H1 (cell line): ENCODE results near the gene SCN10A. TPM values are rescaled to one million over a fixed set of nuclear protein-coding genes. Genes with fewer than 3 reads are reported as not detected.

Experiments used
- CTCF ChIA-PET: fragments of 300-600 bp; sonication (Branson Sonifier 250); formaldehyde crosslinking; loops from one replicate; lab custom pipeline; 2021; ENCODE audit not compliant: partially characterized antibody; lab: Charles Lee
- POLR2A ChIA-PET: fragments of 300-600 bp; sonication (Branson Sonifier 250); formaldehyde crosslinking; loops from one replicate; lab custom pipeline; 2021; ENCODE audit warnings: inconsistent platforms; ENCODE audit not compliant: partially characterized antibody; lab: Charles Lee
- DNase-seq, 2 experiments: peaks; one replicate each; pipeline versions ENCODE4 v3.0.0 to v3.0.0-alpha.2; 2010 to 2022; ENCODE audit warnings: low spot score in 2 of 2, low read depth in 1 of 2, mixed read lengths in 1 of 2
- FAIRE-seq: peaks from 2 replicates; lab custom pipeline; 2011; peaks lifted over from hg19 to GRCh38; lab: Jason Lieb, UNC
- H2AFZ ChIP-seq: 2 replicates; pipeline ENCODE4 v1.8.1; 2012; ENCODE audit warnings: low read length, inconsistent platforms
- H2AK5ac ChIP-seq: 2 replicates; pipeline ENCODE4 v1.6.1; 2013; ENCODE audit warnings: low read depth, low read length
- H2BK120ac ChIP-seq: replicated peaks from 2 replicates; pipeline ENCODE3; 2013; ENCODE audit warnings: low read depth, low read length, inconsistent platforms
- H2BK12ac ChIP-seq: 2 replicates; pipeline ENCODE4 v1.6.1; 2013; ENCODE audit warnings: low read depth, low read length
- H2BK15ac ChIP-seq: 2 replicates; pipeline ENCODE4 v1.6.1; 2013; ENCODE audit warnings: low read length
- H2BK20ac ChIP-seq: 2 replicates; pipeline ENCODE4 v1.6.1; 2013; ENCODE audit warnings: low read length
- H2BK5ac ChIP-seq: 2 replicates; pipeline ENCODE4 v1.6.1; 2013; ENCODE audit warnings: low read depth, low read length
- H3K14ac ChIP-seq: 2 replicates; pipeline ENCODE4 v1.6.1; 2013; ENCODE audit warnings: inconsistent platforms; ENCODE audit not compliant: insufficient read length
- H3K18ac ChIP-seq: 2 replicates; pipeline ENCODE4 v1.6.1; 2013; ENCODE audit warnings: low read length; ENCODE audit errors: extremely low read depth
- H3K23ac ChIP-seq: 2 replicates; pipeline ENCODE4 v1.6.1; 2013; ENCODE audit warnings: inconsistent platforms; ENCODE audit not compliant: insufficient read length
- H3K23me2 ChIP-seq: 2 replicates; pipeline ENCODE4 v1.6.1; 2013; ENCODE audit warnings: low read depth, low read length
- H3K27ac ChIP-seq: 2 replicates; pipeline ENCODE4 v1.6.1; 2011; ENCODE audit warnings: low read depth, low read length, inconsistent platforms
- H3K27me3 ChIP-seq, 4 experiments: replicated peaks in 1 of 4; 1 replicate in 1 of 4; 2 replicates in 3 of 4; pipeline versions ENCODE4 v1.6.1 to v1.8.1; 2011 to 2013; ENCODE audit warnings: low read length in 3 of 4, mild to moderate bottlenecking in 3 of 4, inconsistent platforms in 2 of 4, mixed read lengths in 2 of 4, moderate library complexity in 1 of 4; ENCODE audit not compliant: control insufficient read depth in 3 of 4, insufficient read depth in 3 of 4; ENCODE audit errors: extremely low read depth in 1 of 4
- H3K36me3 ChIP-seq, 4 experiments: 2 replicates each; pipeline versions ENCODE4 v1.6.1 to v1.8.1; 2011 to 2013; ENCODE audit warnings: mild to moderate bottlenecking in 4 of 4, low read length in 3 of 4, moderate library complexity in 2 of 4, control low read depth in 1 of 4, inconsistent platforms in 1 of 4; ENCODE audit not compliant: insufficient read depth in 4 of 4, control insufficient read depth in 2 of 4
- H3K4ac ChIP-seq: replicated peaks from 2 replicates; pipeline ENCODE3; 2013; ENCODE audit warnings: low read length, low read depth, mixed read lengths, inconsistent platforms; ENCODE audit not compliant: insufficient read length
- H3K4me1 ChIP-seq, 4 experiments: replicated peaks in 1 of 4; 1 replicate in 1 of 4; 2 replicates in 3 of 4; pipeline versions ENCODE4 v1.6.1 to v1.8.1; 2011 to 2013; ENCODE audit warnings: low read length in 3 of 4, inconsistent platforms in 2 of 4, mixed read lengths in 1 of 4; ENCODE audit not compliant: insufficient read depth in 4 of 4, control insufficient read depth in 3 of 4
- H3K4me2 ChIP-seq, 2 experiments: 2 replicates each; pipeline versions ENCODE4 v1.6.1 to v1.8.1; 2011 to 2013; ENCODE audit warnings: low read depth in 2 of 2, low read length in 2 of 2, control low read depth in 1 of 2, inconsistent platforms in 1 of 2, mild to moderate bottlenecking in 1 of 2; ENCODE audit not compliant: insufficient read depth in 1 of 2
- H3K4me3 ChIP-seq, 4 experiments: fragments of 200-600, 300-600 bp in 1 of 4; sonication (generic), shearing (Covaris generic), sonication (Bioruptor Twin) in 1 of 4; 2 replicates each; pipeline versions ENCODE4 v1.5.1 to v1.8.1; 2011 to 2016; ENCODE audit warnings: low read length in 4 of 4, low read depth in 3 of 4, control low read depth in 2 of 4, inconsistent platforms in 2 of 4, mild to moderate bottlenecking in 2 of 4, mixed read lengths in 1 of 4, moderate library complexity in 1 of 4; ENCODE audit not compliant: insufficient read depth in 2 of 4; ENCODE audit errors: extremely low read depth in 1 of 4
- H3K56ac ChIP-seq: replicated peaks from 2 replicates; pipeline ENCODE3; 2013; ENCODE audit warnings: low read depth, mild to moderate bottlenecking, mixed read lengths, low read length, inconsistent platforms; ENCODE audit not compliant: insufficient read length
- H3K79me1 ChIP-seq: 2 replicates; pipeline ENCODE4 v1.6.1; 2013; ENCODE audit warnings: low read depth, low read length, control low read depth
- H3K79me2 ChIP-seq, 2 experiments: 2 replicates each; pipeline versions ENCODE4 v1.6.1 to v1.8.1; 2012 to 2013; ENCODE audit warnings: low read length in 2 of 2, mild to moderate bottlenecking in 2 of 2, inconsistent platforms in 1 of 2; ENCODE audit not compliant: insufficient read depth in 2 of 2, control insufficient read depth in 1 of 2
- H3K9ac ChIP-seq, 4 experiments: replicated peaks in 1 of 4; 1 replicate in 1 of 4; 2 replicates in 3 of 4; pipeline versions ENCODE4 v1.6.1 to v1.8.1; 2011 to 2013; ENCODE audit warnings: low read depth in 3 of 4, low read length in 3 of 4, control low read depth in 2 of 4, mild to moderate bottlenecking in 2 of 4, moderate library complexity in 2 of 4, inconsistent platforms in 1 of 4; ENCODE audit errors: extremely low read depth in 1 of 4
- H3K9me3 ChIP-seq, 2 experiments: 2 replicates each; pipeline versions ENCODE4 v1.6.1 to v1.8.1; 2012 to 2013; ENCODE audit warnings: mild to moderate bottlenecking in 2 of 2, moderate library complexity in 2 of 2, control low read depth in 1 of 2, inconsistent platforms in 1 of 2, low read depth in 1 of 2, low read length in 1 of 2, mixed read lengths in 1 of 2; ENCODE audit not compliant: insufficient read depth in 2 of 2
- H4K20me1 ChIP-seq, 2 experiments: replicated peaks in 1 of 2; 2 replicates each; pipeline versions ENCODE3 to v1.8.1; 2011 to 2013; ENCODE audit warnings: inconsistent platforms in 2 of 2, low read length in 2 of 2, mild to moderate bottlenecking in 1 of 2; ENCODE audit not compliant: insufficient read depth in 2 of 2, control insufficient read depth in 1 of 2
- H4K5ac ChIP-seq: 2 replicates; pipeline ENCODE4 v1.6.1; 2013; ENCODE audit warnings: low read length, low read depth, mixed read lengths, inconsistent platforms; ENCODE audit not compliant: insufficient read length
- H4K8ac ChIP-seq: 2 replicates; pipeline ENCODE4 v1.8.0; 2013; ENCODE audit warnings: mild to moderate bottlenecking, moderate library complexity, low read length, inconsistent platforms; ENCODE audit not compliant: insufficient read depth; ENCODE audit errors: extremely low read depth
- H4K91ac ChIP-seq: replicated peaks from 2 replicates; pipeline ENCODE3; 2013; ENCODE audit warnings: low read length, mixed read lengths, inconsistent platforms; ENCODE audit not compliant: insufficient read length
- EP300 ChIP-seq, 2 experiments: IDR thresholded peaks; 1 replicate in 1 of 2; 2 replicates in 1 of 2; pipeline ENCODE4 v1.6.1; 2011 to 2012; ENCODE audit warnings: low read depth in 2 of 2, low read length in 2 of 2, mild to moderate bottlenecking in 2 of 2, borderline replicate concordance in 1 of 2, inconsistent platforms in 1 of 2, moderate library complexity in 1 of 2
- GABPA ChIP-seq: IDR thresholded peaks from 2 replicates; pipeline ENCODE4 v1.6.1; 2011; ENCODE audit warnings: mild to moderate bottlenecking, low read length, moderate library complexity, borderline replicate concordance; ENCODE audit not compliant: insufficient read depth
- GTF2F1 ChIP-seq: IDR thresholded peaks from 2 replicates; pipeline ENCODE4 v1.6.1; 2012; ENCODE audit warnings: low read depth, low read length, improper control_type of control experiment, borderline replicate concordance
- RFX5 ChIP-seq: IDR thresholded peaks from 2 replicates; pipeline ENCODE4 v1.6.1; 2011; ENCODE audit warnings: low read depth, low read length, improper control_type of control experiment, borderline replicate concordance
- SP2 ChIP-seq: IDR thresholded peaks from 2 replicates; pipeline ENCODE4 v1.6.1; 2012; ENCODE audit warnings: mild to moderate bottlenecking, low read length, inconsistent platforms
- SRF ChIP-seq: IDR thresholded peaks from 2 replicates; pipeline ENCODE4 v1.6.1; 2011; ENCODE audit warnings: mild to moderate bottlenecking, low read depth, low read length, moderate library complexity
- WGBS, 2 experiments: shearing (Covaris generic) in 1 of 2; methylation state at CpG; one replicate each; pipeline versions ENCODE4 v1.1.6 to v1.1.7; 2013 to 2015; ENCODE audit warnings: low lambda C conversion rate in 2 of 2, mixed read lengths in 2 of 2, inconsistent platforms in 1 of 2, low coverage in 1 of 2, missing lambda C conversion rate in 1 of 2; ENCODE audit not compliant: insufficient replicate concordance in 2 of 2, insufficient coverage in 1 of 2, insufficient read length in 1 of 2; ENCODE audit errors: extremely low coverage in 1 of 2, missing lambda C conversion rate in 1 of 2; 5-methylcytosine and 5-hydroxymethylcytosine counted together
- polyA plus RNA-seq, 7 experiments: library from polyadenylated mRNA; depleted of rRNA in 3 of 7; stranded (reverse) in 5 of 7; unstranded in 2 of 7; fragments of >200 nt in 5 of 7; fragments of 200-250 nt in 2 of 7; gene quantifications; 1 replicate in 5 of 7; 2 replicates in 1 of 7; 4 replicates in 1 of 7; pipeline versions ENCODE4 v1.2.1 to v1.2.3, GENCODE V29; 2011 to 2013; ENCODE audit warnings: missing spikeins in 2 of 7, mixed read lengths in 2 of 7
- total RNA-seq: library from RNA; stranded (reverse); fragmentation: NEBNext Ultra II Directional; extraction: Animal tissue kit (Norgen Biotek cat#: 25700); gene quantifications from 2 replicates; pipeline ENCODE4 v1.2.1, GENCODE V29; 2021
- TF ChIP-seq, protein P1 (sequence below): IDR thresholded peaks from 2 replicates; pipeline ENCODE4 v1.6.1; 2011; ENCODE audit warnings: low read length, improper control_type of control experiment

Gene SCN10A
- total and polyA plus RNA-seq, 2 of the 8 experiments (the other 6 are each of a cell fraction or from before 2014, with no cell fraction given) = not detected

DNA sequence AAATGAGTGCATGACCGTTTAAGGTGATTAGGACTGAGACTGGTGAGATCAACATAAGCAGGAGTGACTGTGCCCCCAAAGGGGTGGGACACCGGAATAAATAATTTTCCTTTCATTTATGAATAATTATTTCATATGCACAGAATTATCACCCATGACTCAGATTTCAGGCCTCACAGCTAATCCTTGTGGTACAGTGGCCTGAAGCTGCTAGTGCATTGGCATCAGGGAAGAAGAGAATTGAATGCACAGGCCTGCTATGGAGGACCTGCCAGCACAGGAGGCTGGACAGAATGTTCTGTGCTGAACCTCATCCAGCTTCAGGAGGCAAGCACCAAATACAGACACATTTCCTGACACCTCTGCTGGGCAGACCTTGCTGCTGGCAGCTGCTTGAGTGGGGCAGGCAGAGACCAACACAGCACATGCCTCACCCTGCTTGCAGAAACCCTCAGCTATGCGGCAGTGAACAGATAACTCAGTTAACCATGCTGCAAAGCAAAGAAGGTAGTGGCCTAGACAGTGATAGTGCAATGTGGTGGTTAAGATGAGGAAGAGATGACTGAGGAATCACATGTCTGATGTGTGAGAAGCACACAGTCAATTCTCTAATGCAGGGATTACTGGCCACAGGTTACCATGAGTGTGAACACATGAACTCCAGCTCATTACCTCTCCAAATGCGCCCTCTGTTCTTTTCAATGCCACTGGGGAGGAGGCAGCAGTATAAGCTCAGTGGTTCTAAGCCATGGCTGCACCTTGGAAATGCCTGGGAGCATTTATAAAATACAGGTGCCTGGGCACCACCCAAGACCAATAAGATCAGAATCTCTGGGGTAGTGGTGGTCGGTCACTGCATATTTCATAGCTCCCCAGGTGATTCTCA, 98.4 kb downstream of the SCN10A start:
- H4K5ac ChIP-seq = no peak overlapping the region
- H3K79me2 ChIP-seq = no peaks in the 10 kb centered on the region
- no peak overlapping the region for H2BK120ac ChIP-seq
- no peak overlapping the region for H3K9ac ChIP-seq
- H3K36me3 ChIP-seq = no peaks in the 10 kb centered on the region
- no peak overlapping the region for H2BK12ac ChIP-seq
- H4K20me1 ChIP-seq = no peaks in the 10 kb centered on the region
- H3K27ac ChIP-seq = no peak overlapping the region
- 79% methylated on average over 5 of the region's 5 CpGs; no CpG with 5 or more reads in 1 of the 2 experiments for WGBS, 2 experiments
- ChIA-PET CTCF (interaction anchor here (0.9 to 1.4 kb wide), 7 partner anchors 9 to 126 kb away, joined by 3 to 4 read pairs (median 3); no protein-coding TSS in a partner anchor), POLR2A (interaction anchor here (0.6 kb wide), 1 partner anchor 190 kb away, joined by 3 read pairs; no protein-coding TSS in a partner anchor)
- no peaks in the 10 kb centered on the region for H3K79me1 ChIP-seq
- H2BK20ac ChIP-seq = no peak overlapping the region
- no peak overlapping the region for H3K18ac ChIP-seq
- FAIRE-seq (no peak), DNase-seq (no peak)
- H3K23ac ChIP-seq = no peak overlapping the region
- no peak overlapping the region for H2BK5ac ChIP-seq
- no peak overlapping the region for H3K4ac ChIP-seq
- H3K4me1 ChIP-seq = peaks cover 0 to 10% (median 4%) of the 10 kb centered on the region in 4 experiments; a peak in 5 of 7 replicates
- no peak overlapping the region for H3K14ac ChIP-seq
- H3K4me2 ChIP-seq = no peak overlapping the region
- H4K8ac ChIP-seq = no peak overlapping the region
- H2AFZ ChIP-seq = no peak overlapping the region
- no peak overlapping the region for H3K4me3 ChIP-seq
- H3K56ac ChIP-seq = no peak overlapping the region
- H2AK5ac ChIP-seq = no peak overlapping the region
- H4K91ac ChIP-seq = no peak overlapping the region
- no peaks in the 10 kb centered on the region for H3K9me3 ChIP-seq
- 0 out of 2 replicates have a peak, but pooled peaks cover 2% of the 10 kb centered on the region for H3K23me2 ChIP-seq
- H2BK15ac ChIP-seq = no peak overlapping the region
- no peaks in the 10 kb centered on the region; a peak in 1 of 7 replicates for H3K27me3 ChIP-seq
- TF ChIP-seq SP2 = no peak
- TF ChIP-seq SRF = no peak
- TF ChIP-seq GTF2F1 = no peak
- TF ChIP-seq, protein P1, sequence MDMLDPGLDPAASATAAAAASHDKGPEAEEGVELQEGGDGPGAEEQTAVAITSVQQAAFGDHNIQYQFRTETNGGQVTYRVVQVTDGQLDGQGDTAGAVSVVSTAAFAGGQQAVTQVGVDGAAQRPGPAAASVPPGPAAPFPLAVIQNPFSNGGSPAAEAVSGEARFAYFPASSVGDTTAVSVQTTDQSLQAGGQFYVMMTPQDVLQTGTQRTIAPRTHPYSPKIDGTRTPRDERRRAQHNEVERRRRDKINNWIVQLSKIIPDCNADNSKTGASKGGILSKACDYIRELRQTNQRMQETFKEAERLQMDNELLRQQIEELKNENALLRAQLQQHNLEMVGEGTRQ = no peak
- TF ChIP-seq EP300 (IDR thresholded peaks at IDR 0.05; ENCODE audit: borderline replicate concordance in 1 of 2, low read depth in 2 of 2, low read length in 2 of 2) = no peak
- no peak for TF ChIP-seq RFX5
- no peak for TF ChIP-seq GABPA
